Central memory CD8-positive, alpha-beta T cell (primary cell): ENCODE data around the gene BAG3.

ENCODE experiments used
- ATAC-seq: fragments of 150-1000 bp; cut with Tn5 transposase; replicated peaks from 2 replicates; pipeline ENCODE4 v1.10.0; 2022; ENCODE audit warnings: mild to moderate bottlenecking, moderate FRiP score, moderate number of reproducible peaks; ENCODE audit not compliant: poor library complexity, severe bottlenecking; ENCODE audit errors: extremely low read depth
- DNase-seq, 2 donors: peaks; one replicate each; pipeline ENCODE4 v3.0.0; 2021; ENCODE audit warnings: low spot score in 2 of 2
- H3K27ac Mint-ChIP-seq: one replicate; pipeline ENCODE4 v1.8.0; 2022; ENCODE audit warnings: low read depth, mild to moderate bottlenecking, moderate library complexity, mixed read lengths
- H3K27me3 Mint-ChIP-seq: one replicate; pipeline ENCODE4 v1.8.0; 2022; ENCODE audit warnings: mixed read lengths
- H3K36me3 Mint-ChIP-seq: one replicate; pipeline ENCODE4 v1.8.0; 2022; ENCODE audit warnings: mild to moderate bottlenecking, moderate library complexity, mixed read lengths; ENCODE audit not compliant: insufficient read depth
- H3K4me1 Mint-ChIP-seq: one replicate; pipeline ENCODE4 v1.8.0; 2022; ENCODE audit warnings: mixed read lengths
- H3K4me3 Mint-ChIP-seq: one replicate; pipeline ENCODE4 v1.8.0; 2022; ENCODE audit warnings: mild to moderate bottlenecking, moderate library complexity, mixed read lengths
- H3K9me3 Mint-ChIP-seq: one replicate; pipeline ENCODE4 v1.8.0; 2022; ENCODE audit warnings: mixed read lengths

Gene BAG3

GRCh38 chr10:119715628-119716505 is 64.7 kb downstream of the BAG3 start:
- Mint-ChIP-seq H3K4me1 (no peaks in the 10 kb centered on the region), H3K4me3 (no peak overlapping the region), H3K36me3 (no peaks in the 10 kb centered on the region), H3K9me3 (no peaks in the 10 kb centered on the region), H3K27me3 (no peaks in the 10 kb centered on the region), H3K27ac (no peak overlapping the region)
- DNase-seq (no peak), ATAC-seq (no peak)

- H3K27me3 Mint-ChIP-seq: no peaks in the 10 kb centered on the region
- no peak for ATAC-seq
- no peak overlapping the region for H3K27ac Mint-ChIP-seq
- H3K36me3 Mint-ChIP-seq: no peaks in the 10 kb centered on the region
- peaks cover 22% of the 10 kb centered on the region for H3K4me1 Mint-ChIP-seq
- no peaks in the 10 kb centered on the region for H3K9me3 Mint-ChIP-seq
- DNase-seq: no peak
- no peak overlapping the region for H3K4me3 Mint-ChIP-seq
These were observed 72.0 kb downstream of the BAG3 start for GRCh38 chr10:119723161-119723560.

- H3K36me3 Mint-ChIP-seq: no peaks in the 10 kb centered on the region
- DNase-seq: no peak
These were observed 72.4 kb downstream of the BAG3 start for GRCh38 chr10:119723624-119724023.

GRCh38 chr10:119724593-119725516 is 73.7 kb downstream of the BAG3 start:
- H3K36me3 Mint-ChIP-seq: no peaks in the 10 kb centered on the region
- no peak for ATAC-seq
- H3K4me3 Mint-ChIP-seq: peak overlapping the region; percentile 82
- H3K27ac Mint-ChIP-seq: no peak overlapping the region
- DNase-seq: no peak
- peaks cover 30% of the 10 kb centered on the region for H3K4me1 Mint-ChIP-seq
- no peaks in the 10 kb centered on the region for H3K9me3 Mint-ChIP-seq
- no peaks in the 10 kb centered on the region for H3K27me3 Mint-ChIP-seq

More at GRCh38 chr10:119723624-119724023, 72.4 kb downstream of the BAG3 start:
- H3K27ac Mint-ChIP-seq: no peak overlapping the region
- H3K4me1 Mint-ChIP-seq: peaks cover 26% of the 10 kb centered on the region
- H3K4me3 Mint-ChIP-seq: no peak overlapping the region
- H3K27me3 Mint-ChIP-seq: no peaks in the 10 kb centered on the region
- no peak for ATAC-seq
- no peaks in the 10 kb centered on the region for H3K9me3 Mint-ChIP-seq

GRCh38 chr10:119725517-119725827 is 74.3 kb downstream of the BAG3 start:
- peaks cover 30% of the 10 kb centered on the region for H3K4me1 Mint-ChIP-seq
- no peaks in the 10 kb centered on the region for H3K27me3 Mint-ChIP-seq
- H3K9me3 Mint-ChIP-seq: no peaks in the 10 kb centered on the region
- peak overlapping the region; percentile 82 for H3K4me3 Mint-ChIP-seq
- ATAC-seq (peak; percentile 37), DNase-seq (no peak)
- H3K27ac Mint-ChIP-seq: no peak overlapping the region
- H3K36me3 Mint-ChIP-seq: peaks cover 2% of the 10 kb centered on the region

- H3K27ac Mint-ChIP-seq: peak within 1 kb of the TSS; percentile 71
- peak; percentile 93 to 95 for DNase-seq
- no peaks in the 10 kb centered on the region for H3K9me3 Mint-ChIP-seq
- no peaks in the 10 kb centered on the region for H3K27me3 Mint-ChIP-seq
- peaks cover 30% of the 10 kb centered on the region for H3K4me1 Mint-ChIP-seq
- peak; percentile 88 for ATAC-seq
- peaks cover 2% of the 10 kb centered on the region for H3K36me3 Mint-ChIP-seq
- peak within 1 kb of the TSS; percentile 82 for H3K4me3 Mint-ChIP-seq
These were observed 74.9 kb downstream of the BAG3 start, which contains the start of gene INPP5F for GRCh38 chr10:119725828-119726675. Gene INPP5F, plus strand, starts transcription at chr10:119726050. Its CDS starts 213 bp downstream, at chr10:119726263.

- Mint-ChIP-seq H3K4me1 (peaks cover 30% of the 10 kb centered on the region), H3K27ac (peak overlapping the region; percentile 71), H3K4me3 (peak overlapping the region; percentile 82), H3K9me3 (no peaks in the 10 kb centered on the region), H3K27me3 (no peaks in the 10 kb centered on the region), H3K36me3 (peaks cover 2% of the 10 kb centered on the region)
- DNase-seq (no peak), ATAC-seq (no peak)
These were observed 75.6 kb downstream of the BAG3 start for GRCh38 chr10:119726676-119727261.
